Measurements from ENCODE around the gene RAB25.
"Not testable (repeated sequence)": the region's sequence is repeated elsewhere in the genome, so short reads cannot be mapped to it uniquely, and the experiment has no call there.

RAB25 gene

GRCh38 chr1:156115514-156116374 lies 54.8 kb downstream of the RAB25 start:
- no peak for DNase-seq (ENCODE audit: low read depth, low spot score)

- DNase-seq (ENCODE audit: low read depth, low spot score) = not testable (repeated sequence)
These were observed 55.8 kb downstream of the RAB25 start for GRCh38 chr1:156116731-156117130.

GRCh38 chr1:156117414-156118176 lies 56.6 kb downstream of the RAB25 start:
- DNase-seq (ENCODE audit: low read depth, low spot score) = no peak

- DNase-seq (ENCODE audit: low read depth, low spot score) = no peak
These were observed 57.4 kb downstream of the RAB25 start for GRCh38 chr1:156118177-156118868.

GRCh38 chr1:156119503-156120209 lies 58.7 kb downstream of the RAB25 start:
- DNase-seq (ENCODE audit: low read depth, low spot score) = no peak

Data from smooth muscle cell of the brain vasculature (primary cell).